IPS DF 6.9 (cell line): Measurements from ENCODE around the gene SH3D19.
"Not testable (repeated sequence)": the region's sequence is repeated elsewhere in the genome, so short reads cannot be mapped to it uniquely, and the experiment has no call there.

Experiments
- DNase-seq: peaks from one replicate; pipeline ENCODE4 v3.0.0-alpha.2; 2013; ENCODE audit warnings: low read depth, low spot score
- H3K27ac ChIP-seq: one replicate; pipeline ENCODE4 v1.5.1; 2013; ENCODE audit warnings: low read length, control low read depth
- H3K27me3 ChIP-seq: 2 replicates; pipeline ENCODE4 v1.6.1; 2013; ENCODE audit warnings: mild to moderate bottlenecking, low read length; ENCODE audit not compliant: control insufficient read depth, insufficient read depth
- H3K36me3 ChIP-seq: 2 replicates; pipeline ENCODE4 v1.6.1; 2013; ENCODE audit warnings: low read length; ENCODE audit not compliant: control insufficient read depth, insufficient read depth
- H3K4me1 ChIP-seq: 2 replicates; pipeline ENCODE4 v1.6.1; 2013; ENCODE audit warnings: low read length; ENCODE audit not compliant: control insufficient read depth, insufficient read depth
- H3K4me3 ChIP-seq: 2 replicates; pipeline ENCODE4 v1.5.1; 2013; ENCODE audit warnings: mild to moderate bottlenecking, low read length
- H3K9me3 ChIP-seq: 2 replicates; pipeline ENCODE4 v1.6.1; 2013; ENCODE audit warnings: low read length, inconsistent platforms; ENCODE audit not compliant: control insufficient read depth, insufficient read depth
- WGBS: extraction: QIAGEN DNeasy Blood & Tissue Kit; methylation state at CpG from one replicate; pipeline ENCODE4 v1.1.7; 2013; ENCODE audit warnings: mixed read lengths, missing lambda C conversion rate; ENCODE audit not compliant: insufficient read length, insufficient coverage; 5-methylcytosine and 5-hydroxymethylcytosine counted together

Gene SH3D19

GRCh38 chr4:151099976-151100417 is 225.4 kb downstream of the SH3D19 start:
- Histone ChIP-seq H3K9me3 (no peaks in the 10 kb centered on the region), H3K27ac (no peak overlapping the region), H3K4me1 (no peaks in the 10 kb centered on the region), H3K4me3 (peak overlapping the region; percentile 91), H3K27me3 (no peaks in the 10 kb centered on the region), H3K36me3 (peaks cover 17% of the 10 kb centered on the region; the same call in 1 of the 2 replicates)
- no CpG with 5 or more reads among the region's 13 CpGs for WGBS
- no peak for DNase-seq

GRCh38 chr4:151099229-151099975 is 226.0 kb downstream of the SH3D19 start, which contains the start of gene RPS3A:
Gene RPS3A (plus strand): TSS chr4:151099628. CDS start chr4:151099653, 25 bp downstream.
- no CpG with 5 or more reads among the region's 69 CpGs for WGBS
- no peaks in the 10 kb centered on the region for H3K4me1 ChIP-seq
- peak within 1 kb of the TSS; percentile 91 for H3K4me3 ChIP-seq
- DNase-seq = peak; percentile 98
- H3K36me3 ChIP-seq = peaks cover 12% of the 10 kb centered on the region; the same call in 1 of the 2 replicates
- H3K9me3 ChIP-seq = no peaks in the 10 kb centered on the region
- H3K27ac ChIP-seq = no peak within 1 kb of the TSS
- H3K27me3 ChIP-seq = no peaks in the 10 kb centered on the region

GRCh38 chr4:151098979-151099228 is 226.5 kb downstream of the SH3D19 start:
- WGBS = no CpG with 5 or more reads among the region's 8 CpGs
- no peaks in the 10 kb centered on the region for H3K4me1 ChIP-seq
- H3K27me3 ChIP-seq = no peaks in the 10 kb centered on the region
- H3K36me3 ChIP-seq = peaks cover 12% of the 10 kb centered on the region; the same call in 1 of the 2 replicates
- H3K9me3 ChIP-seq = no peaks in the 10 kb centered on the region
- no peak for DNase-seq
- no peak overlapping the region for H3K27ac ChIP-seq
- peak overlapping the region; percentile 33; the same call in 1 of the 2 replicates for H3K4me3 ChIP-seq

- no peak overlapping the region for H3K4me3 ChIP-seq
- WGBS = no CpG with 5 or more reads among the region's 3 CpGs
- H3K36me3 ChIP-seq = peaks cover 3% of the 10 kb centered on the region; the same call in 1 of the 2 replicates
- no peaks in the 10 kb centered on the region for H3K4me1 ChIP-seq
- no peak for DNase-seq
- no peaks in the 10 kb centered on the region for H3K9me3 ChIP-seq
- H3K27me3 ChIP-seq = no peaks in the 10 kb centered on the region
- H3K27ac ChIP-seq = no peak overlapping the region
Measured at GRCh38 chr4:151097759-151098158, 227.6 kb downstream of the SH3D19 start.

- no peak for DNase-seq
- Histone ChIP-seq H3K27ac (no peak overlapping the region), H3K4me1 (no peaks in the 10 kb centered on the region), H3K27me3 (no peaks in the 10 kb centered on the region), H3K9me3 (no peaks in the 10 kb centered on the region), H3K36me3 (no peaks in the 10 kb centered on the region), H3K4me3 (no peak overlapping the region)
- no CpG with 5 or more reads among the region's 3 CpGs for WGBS
Measured at GRCh38 chr4:151095142-151095541, 230.3 kb downstream of the SH3D19 start.

GRCh38 chr4:151094290-151094751 is 231.1 kb downstream of the SH3D19 start:
- no peaks in the 10 kb centered on the region for H3K36me3 ChIP-seq
- no peak overlapping the region for H3K4me3 ChIP-seq
- H3K4me1 ChIP-seq = no peaks in the 10 kb centered on the region
- H3K27me3 ChIP-seq = no peaks in the 10 kb centered on the region
- no CpG with 5 or more reads among the region's 2 CpGs for WGBS
- no peak overlapping the region for H3K27ac ChIP-seq
- DNase-seq = no peak
- no peaks in the 10 kb centered on the region for H3K9me3 ChIP-seq

GRCh38 chr4:151093203-151093602 is 232.2 kb downstream of the SH3D19 start:
- WGBS = no CpG with 5 or more reads among the region's 3 CpGs
- Histone ChIP-seq H3K27ac (no peak overlapping the region), H3K27me3 (no peaks in the 10 kb centered on the region), H3K9me3 (no peaks in the 10 kb centered on the region), H3K4me3 (no peak overlapping the region), H3K4me1 (no peaks in the 10 kb centered on the region), H3K36me3 (no peaks in the 10 kb centered on the region)
- no peak for DNase-seq

- H3K4me1 ChIP-seq = no peaks in the 10 kb centered on the region
- no peak overlapping the region for H3K27ac ChIP-seq
- H3K27me3 ChIP-seq = no peaks in the 10 kb centered on the region
- H3K36me3 ChIP-seq = no peaks in the 10 kb centered on the region
- no peak overlapping the region for H3K4me3 ChIP-seq
- no peaks in the 10 kb centered on the region for H3K9me3 ChIP-seq
- DNase-seq = no peak
- no CpG with 5 or more reads among the region's 3 CpGs for WGBS
Measured at GRCh38 chr4:151092488-151092887, 232.9 kb downstream of the SH3D19 start.

GRCh38 chr4:151091047-151091446 is 234.4 kb downstream of the SH3D19 start:
- H3K27ac ChIP-seq = no peak overlapping the region
- H3K4me1 ChIP-seq = no peaks in the 10 kb centered on the region
- H3K9me3 ChIP-seq = no peaks in the 10 kb centered on the region
- no peak overlapping the region for H3K4me3 ChIP-seq
- WGBS = no CpG with 5 or more reads among the region's 2 CpGs
- no peaks in the 10 kb centered on the region for H3K36me3 ChIP-seq
- no peaks in the 10 kb centered on the region for H3K27me3 ChIP-seq
- no peak for DNase-seq

GRCh38 chr4:151087467-151087866 is 237.9 kb downstream of the SH3D19 start:
- no peak for DNase-seq
- Histone ChIP-seq H3K27me3 (no peaks in the 10 kb centered on the region), H3K4me3 (no peak overlapping the region), H3K27ac (no peak overlapping the region), H3K36me3 (no peaks in the 10 kb centered on the region), H3K4me1 (no peaks in the 10 kb centered on the region), H3K9me3 (no peaks in the 10 kb centered on the region)
- no CpG with 5 or more reads among the region's 8 CpGs for WGBS

GRCh38 chr4:151077978-151078377 is 247.4 kb downstream of the SH3D19 start:
- H3K4me1 ChIP-seq, DNase-seq, H3K27me3 ChIP-seq, H3K27ac ChIP-seq, H3K36me3 ChIP-seq, H3K9me3 ChIP-seq, H3K4me3 ChIP-seq: not testable (repeated sequence)
- no CpG with 5 or more reads among the region's 2 CpGs for WGBS
